ENCODE results near the gene CECR2. TPM values are rescaled to one million over a fixed set of nuclear protein-coding genes. Genes with fewer than 3 reads are reported as not detected.

The CECR2 gene
- total RNA-seq, 1 experiment from 2014 or later = 111 TPM

- TF ChIP-seq ZNF416 (CRISPR knock-in tag; IDR thresholded peaks at IDR 0.05) (no peak), ZNF219 (CRISPR knock-in tag; IDR thresholded peaks at IDR 0.05; ENCODE audit: borderline replicate concordance) (no peak), ZNF121 (CRISPR knock-in tag; IDR thresholded peaks at IDR 0.05) (no peak), ZNF281 (CRISPR knock-in tag; IDR thresholded peaks at IDR 0.05) (no peak), RORB (CRISPR knock-in tag; IDR thresholded peaks at IDR 0.05) (no peak), ZNF423 (CRISPR knock-in tag; IDR thresholded peaks at IDR 0.05) (no peak), ZNF396 (CRISPR knock-in tag; IDR thresholded peaks at IDR 0.05; ENCODE audit: borderline replicate concordance) (no peak), PRDM15 (CRISPR knock-in tag; IDR thresholded peaks at IDR 0.05) (no peak), ZNF671 (CRISPR knock-in tag; IDR thresholded peaks at IDR 0.05) (no peak)
- TF ChIP-seq, protein P1, sequence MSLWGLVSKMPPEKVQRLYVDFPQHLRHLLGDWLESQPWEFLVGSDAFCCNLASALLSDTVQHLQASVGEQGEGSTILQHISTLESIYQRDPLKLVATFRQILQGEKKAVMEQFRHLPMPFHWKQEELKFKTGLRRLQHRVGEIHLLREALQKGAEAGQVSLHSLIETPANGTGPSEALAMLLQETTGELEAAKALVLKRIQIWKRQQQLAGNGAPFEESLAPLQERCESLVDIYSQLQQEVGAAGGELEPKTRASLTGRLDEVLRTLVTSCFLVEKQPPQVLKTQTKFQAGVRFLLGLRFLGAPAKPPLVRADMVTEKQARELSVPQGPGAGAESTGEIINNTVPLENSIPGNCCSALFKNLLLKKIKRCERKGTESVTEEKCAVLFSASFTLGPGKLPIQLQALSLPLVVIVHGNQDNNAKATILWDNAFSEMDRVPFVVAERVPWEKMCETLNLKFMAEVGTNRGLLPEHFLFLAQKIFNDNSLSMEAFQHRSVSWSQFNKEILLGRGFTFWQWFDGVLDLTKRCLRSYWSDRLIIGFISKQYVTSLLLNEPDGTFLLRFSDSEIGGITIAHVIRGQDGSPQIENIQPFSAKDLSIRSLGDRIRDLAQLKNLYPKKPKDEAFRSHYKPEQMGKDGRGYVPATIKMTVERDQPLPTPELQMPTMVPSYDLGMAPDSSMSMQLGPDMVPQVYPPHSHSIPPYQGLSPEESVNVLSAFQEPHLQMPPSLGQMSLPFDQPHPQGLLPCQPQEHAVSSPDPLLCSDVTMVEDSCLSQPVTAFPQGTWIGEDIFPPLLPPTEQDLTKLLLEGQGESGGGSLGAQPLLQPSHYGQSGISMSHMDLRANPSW (CRISPR knock-in tag; conservative IDR thresholded peaks at IDR 0.05; ENCODE audit: low read depth) = no peak
These were observed 180.4 kb downstream of the CECR2 start (continued) for GRCh38 chr22:17549655-17550054.

- ATAC-seq (no peak), DNase-seq (ENCODE audit: low spot score) (no peak)
- POLR2A ChIA-PET = interaction anchor here (0.6 kb wide), 1 partner anchor 370 kb away, joined by 5 read pairs; no protein-coding TSS in a partner anchor
- Mint-ChIP-seq H3K4me3 (no peak overlapping the region), H3K27ac (no peak overlapping the region), H3K36me3 (peaks cover 85% of the 10 kb centered on the region), H3K27me3 (ENCODE audit: low read depth) (no peaks in the 10 kb centered on the region), H3K4me1 (no peaks in the 10 kb centered on the region), H3K9me3 (no peaks in the 10 kb centered on the region)
- no peak for TF ChIP-seq MYBL2 (CRISPR knock-in tag; IDR thresholded peaks at IDR 0.05)
- TF ChIP-seq KAT7 (CRISPR knock-in tag; IDR thresholded peaks at IDR 0.05; ENCODE audit: borderline replicate concordance) = no peak
- TF ChIP-seq GABPB1 (CRISPR knock-in tag; IDR thresholded peaks at IDR 0.05) = no peak
- no peak for TF ChIP-seq JAZF1 (CRISPR knock-in tag; IDR thresholded peaks at IDR 0.05)
- TF ChIP-seq ESRRA (CRISPR knock-in tag; IDR thresholded peaks at IDR 0.05; ENCODE audit: borderline replicate concordance) = no peak
- no peak for TF ChIP-seq PREB (CRISPR knock-in tag; IDR thresholded peaks at IDR 0.05; ENCODE audit: borderline replicate concordance)
- TF ChIP-seq MLX (CRISPR knock-in tag; IDR thresholded peaks at IDR 0.05) = no peak
- CTCF ChIA-PET = interaction anchor here (0.6 kb wide), 1 partner anchor 51 kb away, joined by 3 read pairs; no protein-coding TSS in a partner anchor
These were observed 183.5 kb downstream of the CECR2 start for GRCh38 chr22:17552737-17553136.

All from WTC11 (cell line).